Naive thymus-derived CD4-positive, alpha-beta T cell (primary cell): ENCODE results near the gene CTBP2. TPM values are rescaled to one million over a fixed set of nuclear protein-coding genes. Genes with fewer than 3 reads are reported as not detected.

Source experiments
- ATAC-seq: fragments of 150-1000 bp; cut with Tn5 transposase; 2 replicates; pipeline ENCODE4 v1.10.0; 2021; ENCODE audit warnings: mild to moderate bottlenecking, moderate library complexity
- CTCF ChIA-PET: fragments of 350-600 bp; sonication (Branson Sonifier 250); formaldehyde crosslinking; loops from one replicate; lab custom pipeline; 2021; ENCODE audit warnings: antibody characterized with exemption; lab: Charles Lee
- POLR2A ChIA-PET: fragments of 350-600 bp; sonication (Branson Sonifier 250); formaldehyde crosslinking; loops from one replicate; lab custom pipeline; 2021; ENCODE audit warnings: antibody characterized with exemption, inconsistent platforms; lab: Charles Lee
- DNase-seq, 9 donors: peaks; one replicate each; pipeline versions ENCODE4 v3.0.0 to v3.0.0-alpha.2; 2020 to 2022; ENCODE audit warnings: mixed read lengths in 1 of 9
- H3K27ac ChIP-seq: one replicate; pipeline ENCODE4 v1.7.0; 2013; ENCODE audit warnings: mild to moderate bottlenecking, low read depth, low read length, moderate library complexity
- H3K27me3 ChIP-seq, 2 donors: one replicate each; pipeline ENCODE4 v1.7.0; 2013; ENCODE audit warnings: low read length in 2 of 2, mild to moderate bottlenecking in 2 of 2, moderate library complexity in 2 of 2; ENCODE audit not compliant: control insufficient read depth in 2 of 2, insufficient read depth in 2 of 2
- H3K36me3 ChIP-seq, 3 experiments: 1 replicate in 2 of 3; 2 replicates in 1 of 3; pipeline ENCODE4 v1.7.0; 2013; ENCODE audit warnings: low read length in 3 of 3, mild to moderate bottlenecking in 3 of 3, moderate library complexity in 1 of 3; ENCODE audit not compliant: insufficient read depth in 3 of 3, control insufficient read depth in 2 of 3
- H3K4me1 ChIP-seq, 2 donors: one replicate each; pipeline ENCODE4 v1.7.0; 2013; ENCODE audit warnings: low read length in 2 of 2, mild to moderate bottlenecking in 2 of 2, moderate library complexity in 1 of 2; ENCODE audit not compliant: control insufficient read depth in 2 of 2, insufficient read depth in 2 of 2
- H3K4me3 ChIP-seq: 2 replicates; pipeline ENCODE4 v1.7.0; 2013; ENCODE audit warnings: mild to moderate bottlenecking, low read length
- H3K9me3 ChIP-seq, 3 experiments: 1 replicate in 2 of 3; 2 replicates in 1 of 3; pipeline ENCODE4 v1.7.0; 2013; ENCODE audit warnings: low read length in 3 of 3; ENCODE audit not compliant: control insufficient read depth in 2 of 3
- H3K27ac Mint-ChIP-seq, 9 donors: one replicate each; pipeline ENCODE4 v1.8.0; 2020 to 2022; ENCODE audit warnings: mixed read lengths in 9 of 9, mild to moderate bottlenecking in 8 of 9, moderate library complexity in 5 of 9, inconsistent platforms in 2 of 9
- H3K27me3 Mint-ChIP-seq, 5 donors: one replicate each; pipeline ENCODE4 v1.8.0; 2021 to 2022; ENCODE audit warnings: mixed read lengths in 5 of 5, mild to moderate bottlenecking in 1 of 5
- H3K36me3 Mint-ChIP-seq, 5 donors: one replicate each; pipeline ENCODE4 v1.8.0; 2020 to 2022; ENCODE audit warnings: mixed read lengths in 5 of 5, mild to moderate bottlenecking in 3 of 5, inconsistent platforms in 1 of 5
- H3K4me1 Mint-ChIP-seq, 7 donors: one replicate each; pipeline ENCODE4 v1.8.0; 2020 to 2022; ENCODE audit warnings: mixed read lengths in 7 of 7, mild to moderate bottlenecking in 3 of 7, inconsistent platforms in 1 of 7
- H3K4me3 Mint-ChIP-seq, 10 donors: one replicate each; pipeline ENCODE4 v1.8.0; 2020 to 2022; ENCODE audit warnings: mild to moderate bottlenecking in 10 of 10, mixed read lengths in 10 of 10, moderate library complexity in 6 of 10, inconsistent platforms in 2 of 10
- H3K9me3 Mint-ChIP-seq, 11 donors: one replicate each; pipeline ENCODE4 v1.8.0; 2020 to 2022; ENCODE audit warnings: mixed read lengths in 11 of 11, mild to moderate bottlenecking in 4 of 11, inconsistent platforms in 1 of 11, moderate library complexity in 1 of 11
- intact Hi-C, 2 donors: fragments of 100-400 bp; cut with micrococcal nuclease; formaldehyde crosslinking; loops; one replicate each; pipeline ENCODE4 v1.15.1; 2023
- polyA plus RNA-seq, 2 donors: library from polyadenylated mRNA; unstranded; fragments of 300-500 nt; fragmentation: Illumina TruSeq; gene quantifications; one replicate each; pipeline ENCODE4 v1.2.3, GENCODE V29; 2021
- total RNA-seq, 6 experiments: library from RNA in 5 of 6; stranded (reverse) in 5 of 6; gene quantifications; 1 replicate in 5 of 6; 2 replicates in 1 of 6; pipeline ENCODE4 v1.2.3 and lab custom pipeline; 2021 to 2026

CTBP2 gene
- total and polyA plus RNA-seq, 7 experiments from 2014 or later = 0.05 to 39.5 (median 1.7) TPM; not detected in 1

GRCh38 chr10:125193306-125193877, 33.0 kb upstream of the CTBP2 start:
- Mint-ChIP-seq H3K36me3 (no peaks in the 10 kb centered on the region), H3K4me3 (no peak overlapping the region), H3K9me3 (peaks cover 0 to 5% (median 0%) of the 10 kb centered on the region in 11 donors), H3K4me1 (peaks cover 0 to 2% (median 0%) of the 10 kb centered on the region in 7 donors), H3K27ac (no peak overlapping the region), H3K27me3 (peaks cover 0 to 14% (median 0%) of the 10 kb centered on the region in 5 donors)
- no peaks in the 10 kb centered on the region for H3K36me3 ChIP-seq
- ChIA-PET CTCF (no interaction called here), POLR2A (no interaction called here)
- H3K27ac ChIP-seq = no peak overlapping the region
- ATAC-seq = no peak
- H3K9me3 ChIP-seq = no peaks in the 10 kb centered on the region
- H3K4me3 ChIP-seq = no peak overlapping the region
- no peak for DNase-seq
- H3K4me1 ChIP-seq = no peaks in the 10 kb centered on the region
- H3K27me3 ChIP-seq = no peaks in the 10 kb centered on the region
- intact Hi-C loops = no loop called here

- DNase-seq (no peak), ATAC-seq (no peak)
- Histone ChIP-seq H3K4me3 (no peak overlapping the region), H3K4me1 (no peaks in the 10 kb centered on the region), H3K27ac (no peak overlapping the region), H3K27me3 (no peaks in the 10 kb centered on the region), H3K36me3 (no peaks in the 10 kb centered on the region), H3K9me3 (no peaks in the 10 kb centered on the region)
- intact Hi-C loops = no loop called here
- H3K4me3 Mint-ChIP-seq = no peak overlapping the region
- H3K36me3 Mint-ChIP-seq = no peaks in the 10 kb centered on the region
- peaks cover 0 to 5% (median 0%) of the 10 kb centered on the region in 11 donors for H3K9me3 Mint-ChIP-seq
- no peak overlapping the region for H3K27ac Mint-ChIP-seq
- H3K27me3 Mint-ChIP-seq = peaks cover 0 to 19% (median 0%) of the 10 kb centered on the region in 5 donors
- peaks cover 0 to 2% (median 0%) of the 10 kb centered on the region in 7 donors for H3K4me1 Mint-ChIP-seq
- ChIA-PET CTCF (no interaction called here), POLR2A (no interaction called here)
Observed at GRCh38 chr10:125192620-125193019, 32.3 kb upstream of the CTBP2 start.

GRCh38 chr10:125192005-125192404, 31.6 kb upstream of the CTBP2 start:
- POLR2A ChIA-PET = no interaction called here
- Mint-ChIP-seq H3K27me3 (peaks cover 0 to 19% (median 0%) of the 10 kb centered on the region in 5 donors), H3K4me3 (no peak overlapping the region), H3K27ac (no peak overlapping the region), H3K9me3 (peaks cover 0 to 5% (median 0%) of the 10 kb centered on the region in 11 donors), H3K4me1 (peaks cover 0 to 2% (median 0%) of the 10 kb centered on the region in 7 donors), H3K36me3 (no peaks in the 10 kb centered on the region)
- Histone ChIP-seq H3K36me3 (no peaks in the 10 kb centered on the region), H3K27me3 (no peaks in the 10 kb centered on the region), H3K9me3 (no peaks in the 10 kb centered on the region), H3K27ac (no peak overlapping the region), H3K4me1 (no peaks in the 10 kb centered on the region), H3K4me3 (no peak overlapping the region)
- intact Hi-C loops = no loop called here
- no peak for DNase-seq
- CTCF ChIA-PET = no interaction called here
- no peak for ATAC-seq

DNA sequence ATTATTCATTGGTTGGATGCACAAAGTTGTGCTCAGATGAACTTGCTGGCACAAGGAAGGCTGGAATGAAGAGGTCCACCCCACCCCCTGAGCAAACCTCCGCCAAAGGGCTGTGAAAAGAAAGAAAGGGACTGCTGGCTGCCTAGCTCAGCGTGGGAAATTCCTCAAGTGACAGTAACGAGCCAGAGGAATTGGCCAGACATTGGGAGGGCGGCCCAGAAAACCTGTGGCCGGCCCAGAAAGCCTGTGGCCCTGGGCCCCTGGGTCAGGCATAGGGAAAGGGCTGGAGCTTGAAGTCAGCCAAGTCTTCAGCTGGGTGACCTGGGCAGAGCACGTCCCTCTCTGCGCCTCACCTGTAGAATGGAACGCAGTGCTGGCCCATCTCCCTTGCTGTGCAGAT, 30.6 kb upstream of the CTBP2 start:
- H3K27me3 ChIP-seq = no peaks in the 10 kb centered on the region
- CTCF ChIA-PET = no interaction called here
- H3K27ac ChIP-seq = no peak overlapping the region
- no peak overlapping the region for H3K27ac Mint-ChIP-seq
- H3K9me3 ChIP-seq = no peaks in the 10 kb centered on the region
- no peaks in the 10 kb centered on the region for H3K36me3 Mint-ChIP-seq
- H3K4me1 ChIP-seq = no peaks in the 10 kb centered on the region
- ATAC-seq (no peak), DNase-seq (no peak)
- intact Hi-C loops = no loop called here
- POLR2A ChIA-PET = no interaction called here
- H3K4me3 ChIP-seq = no peak overlapping the region
- H3K27me3 Mint-ChIP-seq = peaks cover 0 to 21% (median 0%) of the 10 kb centered on the region in 5 donors
- H3K36me3 ChIP-seq = no peaks in the 10 kb centered on the region
- no peak overlapping the region for H3K4me3 Mint-ChIP-seq
- H3K9me3 Mint-ChIP-seq = peaks cover 0 to 5% (median 0%) of the 10 kb centered on the region in 11 donors
- peaks cover 0 to 2% (median 0%) of the 10 kb centered on the region in 7 donors for H3K4me1 Mint-ChIP-seq

GRCh38 chr10:125190414-125190813, 30.1 kb upstream of the CTBP2 start:
- no peak for DNase-seq
- Mint-ChIP-seq H3K27ac (no peak overlapping the region), H3K4me1 (peaks cover 0 to 2% (median 0%) of the 10 kb centered on the region in 7 donors), H3K27me3 (peaks cover 0 to 26% (median 5%) of the 10 kb centered on the region in 5 donors), H3K36me3 (peaks cover 0 to under 1% (median 0%) of the 10 kb centered on the region in 5 donors), H3K9me3 (peaks cover 0 to 5% (median 1%) of the 10 kb centered on the region in 11 donors), H3K4me3 (no peak overlapping the region)
- Histone ChIP-seq H3K9me3 (no peaks in the 10 kb centered on the region), H3K27ac (no peak overlapping the region), H3K4me3 (no peak overlapping the region), H3K27me3 (no peaks in the 10 kb centered on the region), H3K36me3 (no peaks in the 10 kb centered on the region), H3K4me1 (no peaks in the 10 kb centered on the region)
- POLR2A ChIA-PET = no interaction called here
- intact Hi-C loops = no loop called here
- no peak for ATAC-seq
- CTCF ChIA-PET = no interaction called here

DNA sequence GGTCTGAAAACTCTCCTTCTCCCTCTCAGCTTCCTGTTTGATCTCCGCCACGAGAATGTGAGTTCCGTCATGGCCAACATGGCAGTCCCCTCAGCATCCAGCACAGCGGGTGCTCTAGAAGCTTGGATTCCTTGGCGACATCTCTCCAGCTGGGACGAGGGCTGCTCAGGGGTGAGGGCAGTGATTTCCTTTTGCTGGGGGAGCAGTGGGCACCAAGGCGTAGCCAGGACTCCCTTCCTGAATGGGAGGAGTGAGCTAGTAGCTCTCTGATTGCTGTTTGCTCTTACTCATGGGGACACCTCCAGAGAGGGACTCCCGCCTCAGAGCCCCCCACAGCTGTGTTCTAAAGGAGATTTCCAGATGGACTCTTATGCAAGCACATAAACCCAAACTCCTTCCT, 28.8 kb upstream of the CTBP2 start:
- no peak overlapping the region for H3K4me3 Mint-ChIP-seq
- DNase-seq (no peak), ATAC-seq (no peak)
- Histone ChIP-seq H3K27ac (no peak overlapping the region), H3K9me3 (no peaks in the 10 kb centered on the region), H3K4me3 (no peak overlapping the region), H3K27me3 (no peaks in the 10 kb centered on the region), H3K36me3 (no peaks in the 10 kb centered on the region), H3K4me1 (no peaks in the 10 kb centered on the region)
- CTCF ChIA-PET = no interaction called here
- H3K36me3 Mint-ChIP-seq = peaks cover 0 to 3% (median 0%) of the 10 kb centered on the region in 5 donors
- H3K27ac Mint-ChIP-seq = no peak overlapping the region
- intact Hi-C loops = no loop called here
- H3K4me1 Mint-ChIP-seq = peaks cover 0 to 2% (median 0%) of the 10 kb centered on the region in 7 donors
- H3K9me3 Mint-ChIP-seq = peaks cover 0 to 7% (median 1%) of the 10 kb centered on the region in 11 donors
- H3K27me3 Mint-ChIP-seq = peaks cover 0 to 30% (median 9%) of the 10 kb centered on the region in 5 donors
- POLR2A ChIA-PET = no interaction called here
